HG03175 (cell line): ENCODE results near the gene ADGRD1.
"Not testable (repeated sequence)": the region's sequence is repeated elsewhere in the genome, so short reads cannot be mapped to it uniquely, and the experiment has no call there.

Source experiments
- ATAC-seq: cut with Tn5 transposase; IDR thresholded peaks from one replicate; pipeline ENCODE4 v1.9.1; 2021; ENCODE audit warnings: mild to moderate bottlenecking, moderate library complexity; ENCODE audit not compliant: unreplicated experiment

The ADGRD1 gene

DNA sequence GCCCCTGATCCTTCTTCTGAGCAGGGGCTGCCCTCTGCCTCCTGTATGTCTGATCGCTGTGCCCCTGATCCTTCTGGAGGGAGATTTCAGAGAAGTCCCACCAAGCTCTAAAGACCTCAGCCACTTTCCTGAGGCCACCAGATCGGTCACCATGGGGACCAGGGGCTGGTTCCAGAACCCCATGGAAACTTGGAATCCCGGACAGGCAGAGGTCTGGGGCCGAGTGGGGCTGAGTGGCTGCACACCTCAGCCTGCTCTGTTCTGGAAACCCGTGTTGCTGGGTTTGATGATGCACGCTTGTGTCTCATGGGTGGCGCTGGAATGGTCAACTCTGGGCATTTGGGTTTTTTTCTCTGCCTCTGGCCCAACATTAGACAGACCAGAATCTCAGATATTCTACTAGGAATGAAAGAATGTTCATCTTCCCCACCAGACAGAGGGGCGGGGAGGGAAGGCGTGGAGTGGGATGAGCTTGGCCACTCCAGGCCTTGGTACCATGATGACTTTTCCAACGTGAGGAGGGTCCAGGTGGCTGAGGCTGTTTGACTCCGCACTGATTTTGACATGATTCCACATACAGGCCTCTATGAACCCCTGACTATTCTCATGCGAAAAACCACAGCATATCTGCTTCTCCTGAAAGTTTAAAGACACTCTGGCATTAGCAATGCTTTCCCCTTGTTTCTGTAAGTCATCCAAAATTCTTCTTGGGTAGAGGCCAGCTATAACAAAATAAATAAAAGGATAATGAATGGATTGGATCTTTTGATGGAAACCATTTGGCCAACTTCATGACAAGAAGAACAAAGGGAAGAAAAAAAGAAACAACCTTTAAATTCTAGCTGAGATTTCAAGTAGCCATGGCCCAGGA is 114.5 kb downstream of the ADGRD1 start:
- ATAC-seq: no peak

DNA sequence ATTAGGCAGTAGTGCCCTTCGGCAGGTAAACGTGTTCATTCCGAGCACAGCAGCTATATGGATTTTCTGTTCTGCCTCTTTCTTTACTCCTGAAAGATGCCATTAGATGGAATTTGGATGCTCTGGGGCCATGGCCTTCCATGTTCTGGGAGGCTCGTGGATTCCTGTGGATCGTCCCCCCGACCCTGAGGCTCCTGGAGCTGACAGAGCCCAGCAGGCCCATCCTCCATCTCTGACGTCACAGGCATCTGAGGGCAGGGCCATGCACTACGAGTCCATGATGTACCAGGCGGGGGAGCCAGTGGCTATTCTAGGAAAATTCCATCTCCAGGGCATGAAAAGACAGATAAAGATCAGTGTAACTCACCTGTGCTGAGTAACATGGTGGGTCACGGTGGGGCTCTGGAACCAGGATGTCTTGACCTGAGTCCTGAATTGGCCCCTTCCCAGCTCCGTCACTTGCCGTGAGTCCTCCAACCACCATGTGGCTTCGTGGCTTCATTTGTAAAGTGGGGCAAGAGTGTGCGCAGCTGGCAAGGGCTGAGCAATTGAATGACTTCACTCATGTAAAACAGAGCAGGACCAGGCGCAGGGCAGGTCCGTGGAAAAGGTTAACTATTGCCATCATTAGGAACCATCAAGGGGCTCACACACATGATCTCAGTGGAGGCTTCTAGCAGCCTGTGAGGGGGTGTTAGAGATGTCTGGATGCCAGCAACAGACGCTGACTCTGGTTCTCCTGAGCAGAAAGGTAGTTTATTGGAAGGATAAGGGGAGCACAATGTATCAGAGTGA is 115.4 kb downstream of the ADGRD1 start:
- ATAC-seq: not testable (repeated sequence)

DNA sequence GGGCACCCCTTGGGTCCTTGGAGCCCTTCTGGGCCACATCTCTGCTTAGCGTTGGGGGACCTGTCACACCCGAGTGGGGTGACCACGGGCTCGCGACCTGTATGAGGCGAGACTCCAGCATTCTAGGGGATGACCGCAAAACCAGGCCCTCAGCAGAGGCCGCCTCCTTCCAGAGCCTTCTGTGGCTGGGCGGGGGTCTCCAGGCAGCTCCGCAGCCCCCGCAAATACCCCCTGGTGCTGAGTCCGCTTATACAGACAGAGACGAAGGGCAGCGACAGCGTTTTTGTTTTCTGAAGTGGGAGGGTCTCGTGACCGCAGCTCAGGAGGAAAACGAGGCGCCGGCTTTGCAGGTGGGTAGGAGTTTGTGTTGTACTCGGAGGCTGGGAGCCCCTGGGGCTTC is 116.4 kb downstream of the ADGRD1 start:
- not testable (repeated sequence) for ATAC-seq

GRCh38 chr12:131070668-131071067 is 117.0 kb downstream of the ADGRD1 start:
- ATAC-seq: not testable (repeated sequence)

DNA sequence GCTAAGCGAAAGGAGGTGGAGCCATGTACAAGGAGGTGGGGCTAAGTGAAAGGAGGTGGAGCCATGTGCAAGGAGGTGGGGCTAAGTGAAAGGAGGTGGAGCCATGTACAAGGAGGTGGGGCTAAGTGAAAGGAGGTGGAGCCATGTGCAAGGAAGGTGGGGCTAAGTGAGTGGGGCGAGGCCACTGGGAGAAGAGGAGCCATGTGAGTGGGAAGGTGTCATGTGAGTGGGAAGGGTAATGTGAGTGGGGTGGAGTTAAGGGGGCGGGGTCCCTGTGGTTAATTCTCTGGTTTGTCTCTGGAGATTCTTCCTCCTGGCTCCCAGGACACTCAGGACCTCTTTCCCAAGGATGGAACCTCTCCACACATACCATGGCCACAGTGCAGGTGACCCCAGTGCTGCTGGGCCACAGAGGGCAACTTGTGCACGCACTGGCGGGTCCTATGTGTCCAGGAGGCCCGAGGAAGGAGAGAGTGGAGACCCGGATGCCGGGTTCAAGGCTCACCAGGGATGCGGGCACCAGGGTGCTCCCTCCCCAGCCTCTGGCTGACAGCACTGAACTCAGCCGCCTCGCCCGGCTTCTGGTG is 117.6 kb downstream of the ADGRD1 start:
- ATAC-seq: not testable (repeated sequence)

DNA sequence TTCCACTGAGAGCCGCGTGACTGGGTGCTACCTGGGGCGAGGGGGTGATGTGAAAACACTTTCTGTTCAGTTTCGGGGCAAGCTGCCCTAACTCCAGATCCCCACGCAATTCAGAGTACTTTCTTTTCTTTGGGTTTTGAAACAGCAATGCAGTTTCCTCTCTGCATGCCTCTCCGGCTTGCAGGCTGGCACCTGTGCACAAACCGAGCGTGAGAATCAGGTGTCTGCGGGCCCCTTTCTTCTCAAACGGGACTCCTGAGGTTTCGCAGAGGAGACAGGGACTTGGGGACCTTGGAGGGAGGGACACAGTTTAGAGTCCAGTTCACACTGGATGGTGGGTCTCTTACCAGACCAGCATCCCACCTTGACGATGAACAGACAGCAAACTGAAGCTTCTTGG is 118.2 kb downstream of the ADGRD1 start:
- ATAC-seq: not testable (repeated sequence)

GRCh38 chr12:131072451-131073230 is 118.9 kb downstream of the ADGRD1 start:
- ATAC-seq: no peak

DNA sequence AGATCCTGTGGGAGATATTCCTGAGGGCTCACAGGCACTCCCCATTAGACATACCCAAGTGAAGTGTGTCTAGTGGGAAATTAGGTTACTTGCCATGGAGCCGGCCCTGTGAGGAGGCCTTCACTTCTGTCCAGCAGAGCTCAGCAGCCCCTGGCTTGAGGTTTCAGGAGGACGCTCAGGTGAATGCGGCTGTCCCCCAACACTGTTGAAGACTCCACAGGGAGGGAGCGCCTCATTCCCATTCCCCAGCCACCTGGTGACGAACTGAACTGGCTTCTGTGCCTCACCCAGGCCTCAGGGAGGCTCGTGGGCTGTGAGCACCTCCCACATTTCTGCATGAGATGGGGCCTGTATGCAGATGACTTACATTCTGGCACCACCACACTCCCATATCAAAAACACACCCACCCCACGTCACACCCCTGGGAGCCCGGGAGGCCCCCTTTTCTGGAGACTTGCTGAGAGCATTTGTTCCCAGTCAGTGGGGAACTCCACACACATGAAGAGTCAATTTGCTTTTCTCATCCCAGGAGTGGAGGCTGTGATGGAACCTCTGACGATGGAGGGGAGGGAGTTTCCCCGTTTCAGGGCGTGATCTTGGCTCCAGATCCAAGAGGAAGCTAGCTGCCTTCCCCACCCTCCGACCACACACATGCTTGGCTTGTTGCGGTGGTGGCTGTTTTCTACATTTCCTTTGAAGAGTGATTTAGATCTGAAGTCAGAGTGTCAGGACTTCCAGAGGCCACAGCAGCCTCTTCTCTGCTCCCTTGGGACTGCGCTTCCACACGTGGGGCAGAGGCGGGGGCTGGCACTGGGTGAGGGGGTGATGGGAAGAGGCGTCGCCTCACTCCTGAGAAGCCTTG is 120.7 kb downstream of the ADGRD1 start:
- ATAC-seq: no peak

DNA sequence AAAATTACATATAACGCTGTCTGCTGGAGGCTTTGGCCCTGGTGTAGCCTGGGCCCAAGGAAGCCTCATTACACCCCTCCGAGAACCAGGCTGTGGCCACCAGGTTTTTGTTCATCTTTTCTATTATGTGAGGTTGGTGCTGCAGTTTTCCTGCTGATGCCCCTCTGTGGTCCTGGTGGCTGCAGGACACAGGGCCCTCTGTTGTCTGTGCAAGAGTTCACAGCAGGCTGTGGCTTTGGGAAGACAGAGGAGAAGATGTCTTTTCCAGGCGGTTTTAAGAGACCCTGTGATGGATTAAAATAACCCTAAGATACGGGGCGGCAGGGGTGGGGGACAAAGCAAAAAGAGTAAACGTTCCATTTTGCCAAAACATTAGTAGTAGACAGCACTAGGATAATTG is 121.5 kb downstream of the ADGRD1 start:
- ATAC-seq: no peak

DNA sequence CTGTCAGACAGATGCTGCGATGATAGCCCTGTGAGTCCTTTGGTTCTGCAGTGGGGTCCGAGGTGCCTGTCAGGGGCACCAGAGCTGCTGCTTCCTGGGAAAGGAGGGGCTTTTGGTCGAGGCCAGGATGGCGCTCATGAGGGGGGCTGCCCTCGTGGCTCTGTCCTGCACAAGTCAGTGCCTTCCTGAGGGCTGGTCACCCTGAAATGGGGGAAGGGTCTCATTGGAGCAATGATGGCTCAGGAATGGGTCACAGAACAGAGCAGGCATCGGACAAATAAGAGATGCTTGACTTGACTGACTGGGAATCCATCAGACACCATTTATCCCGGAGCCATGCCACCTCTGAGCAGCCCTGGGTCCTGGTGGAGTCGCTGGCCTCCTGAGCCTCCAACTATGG is 121.9 kb downstream of the ADGRD1 start:
- ATAC-seq: no peak

- no peak for ATAC-seq
These were observed 122.6 kb downstream of the ADGRD1 start for GRCh38 chr12:131076296-131076695.

- no peak for ATAC-seq
These were observed 123.4 kb downstream of the ADGRD1 start for GRCh38 chr12:131076791-131077747.

DNA sequence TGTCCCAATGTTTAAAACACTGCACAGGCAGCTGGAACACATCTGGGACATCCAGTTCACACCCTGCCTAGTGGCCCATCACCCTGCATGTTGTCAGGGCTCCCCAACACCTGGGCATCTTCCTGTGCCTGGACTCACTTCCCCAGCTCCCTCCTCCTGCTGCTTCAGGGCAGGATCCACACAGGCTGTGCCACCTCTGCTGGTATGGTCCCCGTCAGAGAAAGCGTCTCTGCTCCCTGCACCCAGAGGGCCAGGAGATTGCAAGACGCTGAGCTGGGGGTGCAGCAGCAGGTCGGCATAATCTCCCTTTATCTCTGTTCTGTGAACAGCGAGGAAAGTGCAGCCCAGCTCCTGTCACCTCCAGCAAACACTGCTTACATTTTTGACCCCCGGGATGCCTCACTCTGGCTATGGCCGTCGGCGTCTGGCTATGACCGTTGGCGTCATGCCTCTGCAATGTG is 124.3 kb downstream of the ADGRD1 start:
- no peak for ATAC-seq

- no peak for ATAC-seq
These were observed 128.8 kb downstream of the ADGRD1 start for GRCh38 chr12:131082290-131083194.

GRCh38 chr12:131084341-131085011 is 130.8 kb downstream of the ADGRD1 start:
- ATAC-seq: no peak

GRCh38 chr12:131085125-131085815 is 131.6 kb downstream of the ADGRD1 start:
- ATAC-seq: no peak
